Endothelial cell of hepatic sinusoid (primary cell): Measurements from ENCODE around the gene MALSU1.

Experiments
- in situ Hi-C: cut with HindIII; loops from 2 replicates; pipeline ENCODE4 v1.10.0; 2017; ENCODE audit warnings: low sequenced_read_pairs

Gene MALSU1

GRCh38 chr7:23298885-23299769 is at the start of gene MALSU1:
MALSU1 (plus strand) TSS chr7:23299339; CDS start chr7:23299353, 14 bp downstream.
- in situ Hi-C loops: no loop called here

- in situ Hi-C loops: loop anchor here (10.0 kb wide), 2 partner anchors 85 to 515 kb away; no protein-coding TSS in a partner anchor
These were observed 49.7 kb upstream of the MALSU1 start for GRCh38 chr7:23249486-23249885.

- in situ Hi-C loops: loop anchor here (25.0 kb wide), 1 partner anchor 458 kb away; the partner anchor contains the start of gene STK31
These were observed 45.0 kb upstream of the MALSU1 start for GRCh38 chr7:23254051-23254681.

GRCh38 chr7:23256731-23257130 is 42.4 kb upstream of the MALSU1 start:
- in situ Hi-C loops: loop anchor here (25.0 kb wide), 1 partner anchor 456 kb away; the partner anchor contains the start of gene STK31

- in situ Hi-C loops: loop anchor here (10.0 to 25.0 kb wide), 2 partner anchors 66 to 452 kb away; partner anchors contain the start of gene STK31
These were observed 38.8 kb upstream of the MALSU1 start for GRCh38 chr7:23260371-23260770.

- in situ Hi-C loops: loop anchor here (10.0 to 25.0 kb wide), 2 partner anchors 67 to 450 kb away; partner anchors contain the start of gene STK31
These were observed 37.2 kb upstream of the MALSU1 start for GRCh38 chr7:23261843-23262452.

GRCh38 chr7:23264916-23265458 is 34.2 kb upstream of the MALSU1 start:
- in situ Hi-C loops: loop anchor here (10.0 to 25.0 kb wide), 2 partner anchors 70 to 447 kb away; partner anchors contain the start of gene STK31

GRCh38 chr7:23266918-23267317 is 32.2 kb upstream of the MALSU1 start:
- in situ Hi-C loops: loop anchor here (10.0 to 25.0 kb wide), 2 partner anchors 72 to 445 kb away; partner anchors contain the start of gene STK31

GRCh38 chr7:23267357-23267756 is 31.8 kb upstream of the MALSU1 start:
- in situ Hi-C loops: loop anchor here (10.0 to 25.0 kb wide), 2 partner anchors 73 to 445 kb away; partner anchors contain the start of gene STK31

GRCh38 chr7:23268167-23268566 is 31.0 kb upstream of the MALSU1 start:
- in situ Hi-C loops: loop anchor here (10.0 to 25.0 kb wide), 2 partner anchors 73 to 444 kb away; partner anchors contain the start of gene STK31

GRCh38 chr7:23268746-23269145 is 30.4 kb upstream of the MALSU1 start:
- in situ Hi-C loops: loop anchor here (10.0 to 25.0 kb wide), 2 partner anchors 74 to 444 kb away; partner anchors contain the start of gene STK31

- in situ Hi-C loops: loop anchor here (5.0 to 25.0 kb wide), 2 partner anchors 70 to 440 kb away; partner anchors contain the start of gene STK31
These were observed 26.9 kb upstream of the MALSU1 start for GRCh38 chr7:23272275-23272674.

- in situ Hi-C loops: loop anchor here (5.0 to 25.0 kb wide), 2 partner anchors 69 to 439 kb away; partner anchors contain the start of gene STK31
These were observed 26.0 kb upstream of the MALSU1 start for GRCh38 chr7:23273141-23273599.

GRCh38 chr7:23275912-23276311 is 23.2 kb upstream of the MALSU1 start:
- in situ Hi-C loops: no loop called here

- in situ Hi-C loops: no loop called here
These were observed 22.8 kb upstream of the MALSU1 start for GRCh38 chr7:23276376-23276775.

- in situ Hi-C loops: no loop called here
These were observed 22.2 kb upstream of the MALSU1 start for GRCh38 chr7:23276947-23277346.

- in situ Hi-C loops: no loop called here
These were observed 21.7 kb upstream of the MALSU1 start for GRCh38 chr7:23277359-23277989.

- in situ Hi-C loops: no loop called here
These were observed 19.2 kb upstream of the MALSU1 start for GRCh38 chr7:23279819-23280525.

- in situ Hi-C loops: no loop called here
These were observed 16.1 kb upstream of the MALSU1 start for GRCh38 chr7:23283086-23283485.
